HCT116 (cell line): ENCODE results near the gene KCTD2.
A peak's percentile ranks its signal among the peaks of the same experiment; 100 is the strongest.

Experiments used
- EZH2 ChIP-seq: fragments of 200-600 bp; sonication (generic); IDR thresholded peaks from 2 replicates; pipeline ENCODE4 v1.6.1; 2017; ENCODE audit warnings: antibody characterized with exemption, mixed run types
- FOSL1 ChIP-seq: IDR thresholded peaks from 2 replicates; pipeline ENCODE4 v1.6.1; 2012; ENCODE audit warnings: low read depth
- JUND ChIP-seq: IDR thresholded peaks from 2 replicates; pipeline ENCODE4 v1.6.1; 2012
- POLR2A ChIP-seq: IDR thresholded peaks from 2 replicates; pipeline ENCODE4 v1.7.0; 2011; ENCODE audit warnings: borderline replicate concordance; ENCODE audit not compliant: insufficient read depth, insufficient read length; ENCODE audit errors: extremely low read depth
- RAD21 ChIP-seq: IDR thresholded peaks from 2 replicates; pipeline ENCODE4 v1.6.1; 2012; ENCODE audit warnings: low read depth, mild to moderate bottlenecking
- SP1 ChIP-seq: IDR thresholded peaks from 2 replicates; pipeline ENCODE4 v1.6.1; 2012; ENCODE audit warnings: low read depth
- TF ChIP-seq, protein P1 (sequence below), 3 experiments: fragments of 200-600 bp in 1 of 3; sonication (generic) in 1 of 3; IDR thresholded peaks in 2 of 3; conservative IDR thresholded peaks in 1 of 3; 2 replicates each; pipeline ENCODE4 v1.5.1; 2012 to 2017; ENCODE audit warnings: low read depth in 2 of 3, low read length in 2 of 3, antibody characterized with exemption in 1 of 3, borderline replicate concordance in 1 of 3, control low read depth in 1 of 3, mild to moderate bottlenecking in 1 of 3, mixed read lengths in 1 of 3, mixed run types in 1 of 3, moderate library complexity in 1 of 3; ENCODE audit not compliant: insufficient read depth in 1 of 3

DNA sequence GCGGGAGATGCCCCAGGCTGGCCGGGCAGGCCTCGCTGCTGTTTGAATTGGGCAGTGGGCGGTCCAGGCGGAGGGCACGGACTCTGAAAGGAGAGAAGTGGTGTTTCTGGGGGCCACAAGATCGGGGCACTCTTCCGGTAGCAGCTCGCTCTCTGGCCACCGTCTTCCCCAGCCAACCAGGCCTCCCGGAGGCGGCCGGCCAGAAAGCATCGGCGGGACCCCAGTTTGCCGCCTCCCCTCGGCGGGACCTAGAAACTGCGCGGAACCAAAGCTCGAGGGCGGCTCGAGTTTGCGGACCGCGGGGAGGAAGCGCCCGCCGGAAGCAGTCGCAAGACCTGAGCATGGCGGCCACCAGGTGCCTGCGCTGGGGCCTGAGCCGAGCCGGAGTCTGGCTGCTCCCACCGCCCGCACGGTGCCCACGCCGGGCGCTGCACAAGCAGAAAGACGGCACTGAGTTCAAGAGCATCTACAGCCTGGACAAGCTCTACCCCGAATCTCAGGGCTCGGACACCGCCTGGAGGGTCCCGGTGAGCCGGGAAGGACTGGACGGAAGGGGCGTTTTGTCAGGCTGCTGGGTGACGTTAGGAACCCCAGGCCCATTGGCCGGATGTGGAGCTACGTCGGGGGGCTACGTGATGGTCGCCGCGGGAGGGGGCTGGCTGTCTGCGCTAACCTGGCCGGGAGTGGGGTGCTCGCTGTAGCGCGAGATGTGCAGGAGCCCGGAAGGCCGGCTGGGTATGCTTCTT, 34.5 kb upstream of the KCTD2 start, which contains the start of gene MRPL58:
- TF ChIP-seq EZH2 = no peak
- TF ChIP-seq, protein P1, sequence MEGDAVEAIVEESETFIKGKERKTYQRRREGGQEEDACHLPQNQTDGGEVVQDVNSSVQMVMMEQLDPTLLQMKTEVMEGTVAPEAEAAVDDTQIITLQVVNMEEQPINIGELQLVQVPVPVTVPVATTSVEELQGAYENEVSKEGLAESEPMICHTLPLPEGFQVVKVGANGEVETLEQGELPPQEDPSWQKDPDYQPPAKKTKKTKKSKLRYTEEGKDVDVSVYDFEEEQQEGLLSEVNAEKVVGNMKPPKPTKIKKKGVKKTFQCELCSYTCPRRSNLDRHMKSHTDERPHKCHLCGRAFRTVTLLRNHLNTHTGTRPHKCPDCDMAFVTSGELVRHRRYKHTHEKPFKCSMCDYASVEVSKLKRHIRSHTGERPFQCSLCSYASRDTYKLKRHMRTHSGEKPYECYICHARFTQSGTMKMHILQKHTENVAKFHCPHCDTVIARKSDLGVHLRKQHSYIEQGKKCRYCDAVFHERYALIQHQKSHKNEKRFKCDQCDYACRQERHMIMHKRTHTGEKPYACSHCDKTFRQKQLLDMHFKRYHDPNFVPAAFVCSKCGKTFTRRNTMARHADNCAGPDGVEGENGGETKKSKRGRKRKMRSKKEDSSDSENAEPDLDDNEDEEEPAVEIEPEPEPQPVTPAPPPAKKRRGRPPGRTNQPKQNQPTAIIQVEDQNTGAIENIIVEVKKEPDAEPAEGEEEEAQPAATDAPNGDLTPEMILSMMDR (IDR thresholded peaks at IDR 0.05 in 2 of 3, conservative IDR thresholded peaks at IDR 0.05 in 1 of 3; ENCODE audit: borderline replicate concordance in 1 of 3, insufficient read depth in 1 of 3, low read depth in 2 of 3, low read length in 2 of 3) = peak in 2 of 3 experiments; percentile 39 to 65; a peak in 4 of 6 replicates
- TF ChIP-seq POLR2A = peak; percentile 90
- peak; percentile 81 for TF ChIP-seq SP1
- TF ChIP-seq RAD21 = peak; percentile 46
- TF ChIP-seq JUND = no peak
- TF ChIP-seq FOSL1 = no peak
